ENCODE results near the gene AQP12A. TPM values are rescaled to one million over a fixed set of nuclear protein-coding genes. Genes with fewer than 3 reads are reported as not detected.

The AQP12A gene
- polyA plus RNA-seq, 1 of the 3 experiments (the other 2 are of a cell fraction): not detected

DNA sequence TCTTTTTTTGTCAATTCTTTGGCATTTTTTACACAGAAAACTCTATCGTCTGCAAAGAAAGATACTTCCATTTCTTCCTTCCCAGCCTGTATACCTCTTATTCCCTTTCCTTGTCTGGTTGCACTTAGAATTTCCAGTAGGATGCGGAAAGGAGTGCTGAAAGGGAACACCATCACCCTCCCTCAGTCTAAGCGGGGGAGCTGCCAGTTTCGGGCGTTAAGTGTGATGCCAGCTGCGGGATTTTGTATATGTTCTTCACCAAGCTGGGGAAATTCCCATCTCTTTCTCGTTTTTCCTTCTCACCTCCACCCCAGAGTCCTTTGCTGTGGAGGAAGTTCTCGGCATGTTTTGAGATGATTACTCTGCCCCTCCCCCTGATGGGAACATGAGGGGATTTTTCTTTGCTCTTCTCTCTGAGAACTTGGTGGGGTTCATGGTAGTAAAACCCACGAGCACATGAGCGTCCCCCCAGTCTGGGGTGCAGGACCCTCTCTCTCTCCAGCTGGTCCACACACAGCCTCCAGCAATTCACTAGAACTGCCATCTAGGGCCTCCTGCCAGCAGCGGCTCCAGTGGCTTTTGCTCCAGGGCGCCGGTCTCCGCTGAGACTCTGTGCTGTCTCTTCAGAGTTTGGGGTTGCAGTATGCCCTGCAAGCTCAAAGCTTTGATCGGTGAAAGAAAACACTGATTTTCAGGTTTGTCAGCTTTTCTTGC, 15.5 kb downstream of the AQP12A start:
- peaks cover 9% of the 10 kb centered on the region; the same call in 1 of the 2 replicates for H3K27me3 ChIP-seq (ENCODE audit: insufficient read depth)
- H3F3A ChIP-seq (replicated peaks; ENCODE audit: insufficient read depth): no peaks in the 10 kb centered on the region
- no peak for DNase-seq
- no peaks in the 10 kb centered on the region for H3K9me3 ChIP-seq
- H4K20me1 ChIP-seq (ENCODE audit: insufficient read depth): no peaks in the 10 kb centered on the region
- no peaks in the 10 kb centered on the region for H3K9me2 ChIP-seq
- H2AFZ ChIP-seq (ENCODE audit: low read depth): no peak overlapping the region
- 56% methylated on average over 15 of the region's 15 CpGs for WGBS (ENCODE audit: low lambda C conversion rate)
- H3K27ac ChIP-seq (ENCODE audit: low read depth in 2 of 2, low read length in 1 of 2): no peak overlapping the region
- POLR2A ChIA-PET: no interaction called here
- no peaks in the 10 kb centered on the region for H3K36me3 ChIP-seq (replicated peaks in 1 of 2; ENCODE audit: control insufficient read depth in 1 of 2, insufficient read depth in 2 of 2, low read length in 1 of 2)
- no peaks in the 10 kb centered on the region for H3K79me2 ChIP-seq (ENCODE audit: insufficient read depth)
- CTCF ChIA-PET: interaction anchor here (1.2 to 1.5 kb wide), 2 partner anchors 133 to 193 kb away, joined by 4 read pairs; no protein-coding TSS in a partner anchor
- TF ChIP-seq ELF1 (IDR thresholded peaks at IDR 0.05): no peak
- no peak for TF ChIP-seq TEAD4 (IDR thresholded peaks at IDR 0.05; ENCODE audit: borderline replicate concordance, insufficient read depth)
- TF ChIP-seq, protein P1, sequence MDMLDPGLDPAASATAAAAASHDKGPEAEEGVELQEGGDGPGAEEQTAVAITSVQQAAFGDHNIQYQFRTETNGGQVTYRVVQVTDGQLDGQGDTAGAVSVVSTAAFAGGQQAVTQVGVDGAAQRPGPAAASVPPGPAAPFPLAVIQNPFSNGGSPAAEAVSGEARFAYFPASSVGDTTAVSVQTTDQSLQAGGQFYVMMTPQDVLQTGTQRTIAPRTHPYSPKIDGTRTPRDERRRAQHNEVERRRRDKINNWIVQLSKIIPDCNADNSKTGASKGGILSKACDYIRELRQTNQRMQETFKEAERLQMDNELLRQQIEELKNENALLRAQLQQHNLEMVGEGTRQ (IDR thresholded peaks at IDR 0.05; ENCODE audit: borderline replicate concordance, low read depth, low read length): no peak
- TF ChIP-seq, protein P2, sequence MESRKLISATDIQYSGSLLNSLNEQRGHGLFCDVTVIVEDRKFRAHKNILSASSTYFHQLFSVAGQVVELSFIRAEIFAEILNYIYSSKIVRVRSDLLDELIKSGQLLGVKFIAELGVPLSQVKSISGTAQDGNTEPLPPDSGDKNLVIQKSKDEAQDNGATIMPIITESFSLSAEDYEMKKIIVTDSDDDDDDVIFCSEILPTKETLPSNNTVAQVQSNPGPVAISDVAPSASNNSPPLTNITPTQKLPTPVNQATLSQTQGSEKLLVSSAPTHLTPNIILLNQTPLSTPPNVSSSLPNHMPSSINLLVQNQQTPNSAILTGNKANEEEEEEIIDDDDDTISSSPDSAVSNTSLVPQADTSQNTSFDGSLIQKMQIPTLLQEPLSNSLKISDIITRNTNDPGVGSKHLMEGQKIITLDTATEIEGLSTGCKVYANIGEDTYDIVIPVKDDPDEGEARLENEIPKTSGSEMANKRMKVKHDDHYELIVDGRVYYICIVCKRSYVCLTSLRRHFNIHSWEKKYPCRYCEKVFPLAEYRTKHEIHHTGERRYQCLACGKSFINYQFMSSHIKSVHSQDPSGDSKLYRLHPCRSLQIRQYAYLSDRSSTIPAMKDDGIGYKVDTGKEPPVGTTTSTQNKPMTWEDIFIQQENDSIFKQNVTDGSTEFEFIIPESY (IDR thresholded peaks at IDR 0.05; ENCODE audit: borderline replicate concordance, low read depth): no peak
- TF ChIP-seq FOXM1 (IDR thresholded peaks at IDR 0.05; ENCODE audit: low read depth): no peak
- no peak for TF ChIP-seq IRF3 (IDR thresholded peaks at IDR 0.05; ENCODE audit: low read depth, low read length)
- TF ChIP-seq, protein P3, sequence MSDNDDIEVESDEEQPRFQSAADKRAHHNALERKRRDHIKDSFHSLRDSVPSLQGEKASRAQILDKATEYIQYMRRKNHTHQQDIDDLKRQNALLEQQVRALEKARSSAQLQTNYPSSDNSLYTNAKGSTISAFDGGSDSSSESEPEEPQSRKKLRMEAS (IDR thresholded peaks at IDR 0.05; ENCODE audit: low read depth): no peak
- TF ChIP-seq CTCF (IDR thresholded peaks at IDR 0.05): no peak
- TF ChIP-seq TCF12 (IDR thresholded peaks at IDR 0.05): no peak
- no peak for TF ChIP-seq MXI1 (IDR thresholded peaks at IDR 0.05; ENCODE audit: low read depth, low read length)
- TF ChIP-seq USF1 (IDR thresholded peaks at IDR 0.05; ENCODE audit: borderline replicate concordance, low read depth): no peak
- no peak for TF ChIP-seq POLR2AphosphoS5 (IDR thresholded peaks at IDR 0.05; ENCODE audit: low read depth, low read length)
- TF ChIP-seq EZH2phosphoT487 (IDR thresholded peaks at IDR 0.05; ENCODE audit: borderline replicate concordance, low read depth): no peak
- TF ChIP-seq FOSL2 (IDR thresholded peaks at IDR 0.05; ENCODE audit: borderline replicate concordance, low read depth): no peak
- TF ChIP-seq SMC3 (IDR thresholded peaks at IDR 0.05; ENCODE audit: low read depth, low read length): no peak
- TF ChIP-seq RFX5 (IDR thresholded peaks at IDR 0.05; ENCODE audit: low read length): no peak
- no peak for TF ChIP-seq EP300 (IDR thresholded peaks at IDR 0.05; ENCODE audit: borderline replicate concordance in 1 of 2, low read depth in 1 of 2, low read length in 1 of 2)
- TF ChIP-seq RXRA (IDR thresholded peaks at IDR 0.05; ENCODE audit: borderline replicate concordance, low read depth): no peak
- TF ChIP-seq GATA2 (CRISPR knock-in tag; IDR thresholded peaks at IDR 0.05): no peak
- no peak overlapping the region for H3K4me2 ChIP-seq
- no peaks in the 10 kb centered on the region; a peak in 1 of 4 replicates for H3K4me1 ChIP-seq (ENCODE audit: control insufficient read depth in 1 of 2, insufficient read depth in 2 of 2, low read depth in 1 of 2, low read length in 1 of 2)
- H3K4me3 ChIP-seq (ENCODE audit: low read depth in 2 of 2, low read length in 1 of 2): no peak overlapping the region
- no peak overlapping the region for H3K9ac ChIP-seq

All from SK-N-SH (cell line).